Esophagus muscularis mucosa (tissue), 3 donors: Measurements from ENCODE around the gene TBC1D14.

Source experiments
- CTCF ChIP-seq, 3 experiments: fragments of 200-600 bp in 2 of 3; fragments of 450-650 bp in 1 of 3; sonication (generic) in 2 of 3; IDR thresholded peaks; one replicate each; pipeline ENCODE4 v1.5.1; 2017 to 2019; ENCODE audit warnings: antibody characterized with exemption in 3 of 3, mild to moderate bottlenecking in 2 of 3, moderate library complexity in 1 of 3
- POLR2A ChIP-seq: fragments of 450-650 bp; IDR thresholded peaks from one replicate; pipeline ENCODE4 v1.6.1; 2017; ENCODE audit warnings: antibody characterized with exemption, moderate library complexity, mild to moderate bottlenecking, low read depth

- no peak for TF ChIP-seq CTCF (IDR thresholded peaks at IDR 0.05)
- no peak for TF ChIP-seq POLR2A
Measured at GRCh38 chr4:7049295-7049694, 139.7 kb downstream of the TBC1D14 start.
